Memory B cell (primary cell): ENCODE measurements around the gene PAPLN.
"Not testable (repeated sequence)": the region's sequence is repeated elsewhere in the genome, so short reads cannot be mapped to it uniquely, and the experiment has no call there.

Experiments used
- ATAC-seq: fragments of 150-1000 bp; cut with Tn5 transposase; 2 replicates; pipeline ENCODE4 v1.10.0; 2021; ENCODE audit warnings: low read depth, mild to moderate bottlenecking, moderate library complexity
- DNase-seq, 2 donors: peaks; one replicate each; pipeline ENCODE4 v3.0.0; 2022; ENCODE audit warnings: low spot score in 2 of 2
- H3K27ac Mint-ChIP-seq: one replicate; pipeline ENCODE4 v1.8.0; 2022; ENCODE audit warnings: mild to moderate bottlenecking, moderate library complexity, mixed read lengths
- H3K27me3 Mint-ChIP-seq: one replicate; pipeline ENCODE4 v1.8.0; 2022; ENCODE audit warnings: mixed read lengths
- H3K36me3 Mint-ChIP-seq: one replicate; pipeline ENCODE4 v1.8.0; 2022; ENCODE audit warnings: mild to moderate bottlenecking, mixed read lengths
- H3K4me1 Mint-ChIP-seq: one replicate; pipeline ENCODE4 v1.8.0; 2022; ENCODE audit warnings: mixed read lengths
- H3K4me3 Mint-ChIP-seq: one replicate; pipeline ENCODE4 v1.8.0; 2022; ENCODE audit warnings: mild to moderate bottlenecking, moderate library complexity, mixed read lengths
- H3K9me3 Mint-ChIP-seq: one replicate; pipeline ENCODE4 v1.8.0; 2022; ENCODE audit warnings: mixed read lengths

PAPLN gene

DNA sequence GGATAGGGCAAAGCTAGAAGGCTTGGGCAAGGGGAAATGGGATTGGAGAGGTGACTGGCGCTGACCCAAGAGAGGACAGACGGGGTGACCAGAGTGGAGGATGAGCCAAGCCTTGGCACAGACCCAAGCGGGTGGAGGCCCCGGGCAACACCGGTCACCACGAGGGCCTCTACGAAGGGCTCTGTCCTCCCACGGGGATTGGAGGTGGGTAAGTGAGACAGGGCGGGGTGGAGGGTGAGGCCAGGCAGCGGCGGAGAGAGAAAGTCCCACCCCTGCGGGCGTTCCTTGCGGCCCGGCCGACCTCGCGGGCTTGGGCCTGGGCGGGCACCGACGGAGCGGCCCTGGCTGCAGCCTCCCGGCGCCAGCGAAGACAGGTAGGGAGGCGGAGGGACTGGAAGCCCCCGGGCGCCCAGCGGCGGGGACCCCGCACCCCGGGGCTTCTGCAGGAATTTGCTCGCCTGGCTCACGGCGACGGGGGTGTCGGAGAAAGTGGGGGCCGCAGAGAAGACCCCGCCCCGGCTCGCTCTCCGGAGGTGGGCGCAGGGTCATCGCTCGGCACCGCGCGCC lies at the start of gene PAPLN:
TSS of gene PAPLN (plus strand) at position 288 of the 567 bp plus-strand sequence. CDS start 2,273 bp downstream, outside the sequence.
- H3K27ac Mint-ChIP-seq = no peak within 1 kb of the TSS
- ATAC-seq (peak; percentile 37), DNase-seq (peak; percentile 26 to 28)
- H3K27me3 Mint-ChIP-seq = peaks cover 35% of the 10 kb centered on the region
- H3K4me1 Mint-ChIP-seq = peaks cover 41% of the 10 kb centered on the region
- H3K36me3 Mint-ChIP-seq = no peaks in the 10 kb centered on the region
- peak within 1 kb of the TSS; percentile 78 for H3K4me3 Mint-ChIP-seq
- no peaks in the 10 kb centered on the region for H3K9me3 Mint-ChIP-seq

DNA sequence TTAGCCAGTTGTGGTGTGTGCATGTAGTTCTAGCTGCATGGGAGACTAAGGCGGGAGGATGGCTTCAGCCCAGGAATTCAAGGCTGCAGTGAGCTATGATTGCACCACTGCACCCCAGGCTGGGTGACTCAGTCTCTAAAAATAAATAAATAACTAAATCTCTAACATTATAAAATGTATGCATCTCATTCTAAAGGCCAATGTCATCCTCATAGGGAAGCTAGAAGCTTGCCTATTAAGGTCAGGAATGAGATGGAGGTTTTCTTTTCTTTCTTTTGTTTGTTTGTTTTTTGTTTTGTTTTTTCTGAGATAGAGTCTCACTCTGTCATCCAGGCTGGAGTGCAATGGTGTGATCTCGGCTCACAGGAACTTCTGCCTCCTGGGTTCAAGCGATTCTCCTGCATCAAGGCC lies 48.8 kb upstream of the PAPLN start:
- Mint-ChIP-seq H3K4me3 (no peak overlapping the region), H3K27me3 (no peaks in the 10 kb centered on the region), H3K36me3 (peaks cover 22% of the 10 kb centered on the region), H3K4me1 (no peaks in the 10 kb centered on the region), H3K9me3 (no peaks in the 10 kb centered on the region), H3K27ac (peak overlapping the region; percentile 50)
- ATAC-seq (no peak), DNase-seq (no peak)

DNA sequence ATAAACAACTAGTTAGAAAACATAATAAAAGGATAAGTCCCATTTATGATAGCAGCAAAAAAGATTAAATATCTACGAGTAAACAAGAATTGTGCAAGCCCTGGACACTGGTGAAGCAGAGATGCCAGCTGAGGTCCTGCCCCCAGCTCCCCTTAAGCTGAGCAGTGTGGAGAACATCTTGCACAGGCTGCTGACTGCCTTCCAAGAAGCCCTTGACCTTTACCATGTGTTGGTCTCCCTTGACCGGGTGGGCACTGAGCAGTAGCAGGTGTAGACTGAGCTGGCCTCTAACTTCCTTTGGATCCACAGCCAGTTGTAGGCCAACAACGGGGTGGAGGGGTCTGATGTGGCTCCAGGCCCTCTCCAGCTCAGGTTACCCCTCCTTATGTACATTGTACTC lies 47.7 kb upstream of the PAPLN start:
- H3K4me1 Mint-ChIP-seq = no peaks in the 10 kb centered on the region
- no peaks in the 10 kb centered on the region for H3K27me3 Mint-ChIP-seq
- ATAC-seq = no peak
- H3K27ac Mint-ChIP-seq = peak overlapping the region; percentile 14
- no peak overlapping the region for H3K4me3 Mint-ChIP-seq
- DNase-seq = no peak
- peaks cover 25% of the 10 kb centered on the region for H3K36me3 Mint-ChIP-seq
- H3K9me3 Mint-ChIP-seq = no peaks in the 10 kb centered on the region

- Mint-ChIP-seq H3K27me3 (no peaks in the 10 kb centered on the region), H3K27ac (no peak overlapping the region), H3K9me3 (no peaks in the 10 kb centered on the region), H3K36me3 (peaks cover 29% of the 10 kb centered on the region), H3K4me3 (no peak overlapping the region), H3K4me1 (no peaks in the 10 kb centered on the region)
- no peak for DNase-seq
- ATAC-seq = no peak
Observed at GRCh38 chr14:73191441-73191840, 45.9 kb upstream of the PAPLN start.

- not testable (repeated sequence) for ATAC-seq, H3K4me1 Mint-ChIP-seq, DNase-seq, H3K9me3 Mint-ChIP-seq, H3K4me3 Mint-ChIP-seq, H3K27me3 Mint-ChIP-seq, H3K27ac Mint-ChIP-seq
- peaks cover 36% of the 10 kb centered on the region for H3K36me3 Mint-ChIP-seq
Observed at GRCh38 chr14:73194306-73194705, 43.0 kb upstream of the PAPLN start.

DNA sequence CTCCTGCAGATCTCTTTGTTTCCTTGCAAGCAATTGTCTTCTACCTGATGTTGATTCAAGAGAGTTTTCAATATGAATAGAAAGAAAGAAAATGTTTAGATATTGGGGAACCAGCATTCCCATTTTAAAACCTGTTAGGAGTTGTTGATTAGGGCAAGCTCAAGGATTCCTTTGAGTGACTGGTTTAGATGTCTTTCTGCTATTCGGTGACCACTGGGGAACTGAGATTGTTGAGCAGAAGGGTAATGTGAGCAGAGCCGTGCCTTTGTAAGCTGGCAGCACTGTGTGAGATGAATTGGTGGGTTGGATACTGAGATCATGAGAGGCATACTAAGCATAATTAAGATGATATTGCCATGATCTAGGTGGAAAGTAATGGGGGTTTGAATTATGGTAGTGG lies 39.1 kb upstream of the PAPLN start:
- DNase-seq (no peak), ATAC-seq (no peak)
- Mint-ChIP-seq H3K27me3 (no peaks in the 10 kb centered on the region), H3K4me3 (no peak overlapping the region), H3K4me1 (no peaks in the 10 kb centered on the region), H3K36me3 (peaks cover 39% of the 10 kb centered on the region), H3K9me3 (no peaks in the 10 kb centered on the region), H3K27ac (no peak overlapping the region)

GRCh38 chr14:73203527-73203926 lies 33.8 kb upstream of the PAPLN start:
- H3K27ac Mint-ChIP-seq = no peak overlapping the region
- no peak for ATAC-seq
- H3K9me3 Mint-ChIP-seq = no peaks in the 10 kb centered on the region
- H3K4me3 Mint-ChIP-seq = no peak overlapping the region
- no peak for DNase-seq
- no peaks in the 10 kb centered on the region for H3K27me3 Mint-ChIP-seq
- H3K4me1 Mint-ChIP-seq = no peaks in the 10 kb centered on the region
- H3K36me3 Mint-ChIP-seq = peaks cover 52% of the 10 kb centered on the region

- no peaks in the 10 kb centered on the region for H3K4me1 Mint-ChIP-seq
Observed at GRCh38 chr14:73207615-73208014, 29.7 kb upstream of the PAPLN start.

GRCh38 chr14:73208390-73208789 lies 28.9 kb upstream of the PAPLN start:
- Mint-ChIP-seq H3K9me3 (no peaks in the 10 kb centered on the region), H3K4me1 (no peaks in the 10 kb centered on the region), H3K27me3 (no peaks in the 10 kb centered on the region), H3K36me3 (peaks cover 48% of the 10 kb centered on the region), H3K27ac (no peak overlapping the region), H3K4me3 (no peak overlapping the region)
- DNase-seq (no peak), ATAC-seq (no peak)

More at GRCh38 chr14:73207615-73208014, 29.7 kb upstream of the PAPLN start:
- H3K27ac Mint-ChIP-seq = no peak overlapping the region
- H3K4me3 Mint-ChIP-seq = no peak overlapping the region
- peaks cover 47% of the 10 kb centered on the region for H3K36me3 Mint-ChIP-seq
- H3K9me3 Mint-ChIP-seq = no peaks in the 10 kb centered on the region
- DNase-seq (no peak), ATAC-seq (no peak)
- H3K27me3 Mint-ChIP-seq = no peaks in the 10 kb centered on the region

DNA sequence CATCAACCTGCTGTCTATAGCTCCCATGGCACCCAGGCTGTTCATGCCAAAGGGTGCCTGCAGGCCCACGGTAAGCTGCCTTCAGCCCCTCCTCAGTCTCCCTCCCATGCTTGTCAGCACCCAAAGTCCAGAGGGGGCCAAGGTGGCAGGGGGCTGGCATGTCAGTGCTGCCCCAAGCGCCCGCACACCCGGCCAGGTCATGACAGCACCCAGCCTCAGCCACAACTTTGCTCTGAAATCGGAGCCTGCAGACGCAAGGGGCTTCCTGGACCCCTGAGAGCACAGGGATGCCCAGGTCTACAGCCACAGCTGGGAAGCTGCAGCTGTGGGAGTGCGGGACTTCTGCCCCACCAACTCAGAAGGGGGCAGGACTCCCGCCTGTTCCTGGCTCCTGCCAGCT lies 28.5 kb upstream of the PAPLN start:
- Mint-ChIP-seq H3K4me1 (no peaks in the 10 kb centered on the region), H3K9me3 (no peaks in the 10 kb centered on the region), H3K27ac (no peak overlapping the region), H3K27me3 (no peaks in the 10 kb centered on the region), H3K4me3 (no peak overlapping the region), H3K36me3 (peaks cover 47% of the 10 kb centered on the region)
- no peak for ATAC-seq
- no peak for DNase-seq

- H3K4me1 Mint-ChIP-seq = no peaks in the 10 kb centered on the region
- H3K27me3 Mint-ChIP-seq = no peaks in the 10 kb centered on the region
- no peak overlapping the region for H3K4me3 Mint-ChIP-seq
- DNase-seq = no peak
- H3K27ac Mint-ChIP-seq = peak overlapping the region; percentile 45
- H3K9me3 Mint-ChIP-seq = no peaks in the 10 kb centered on the region
- H3K36me3 Mint-ChIP-seq = peaks cover 45% of the 10 kb centered on the region
- ATAC-seq = no peak
Observed at GRCh38 chr14:73209953-73210352, 27.4 kb upstream of the PAPLN start.

- Mint-ChIP-seq H3K4me1 (no peaks in the 10 kb centered on the region), H3K36me3 (peaks cover 34% of the 10 kb centered on the region), H3K4me3 (no peak overlapping the region), H3K9me3 (no peaks in the 10 kb centered on the region), H3K27ac (peak overlapping the region; percentile 35), H3K27me3 (no peaks in the 10 kb centered on the region)
- DNase-seq (no peak), ATAC-seq (no peak)
Observed at GRCh38 chr14:73211251-73212040, 25.9 kb upstream of the PAPLN start.

- no peaks in the 10 kb centered on the region for H3K27me3 Mint-ChIP-seq
- ATAC-seq (no peak), DNase-seq (no peak)
- H3K36me3 Mint-ChIP-seq = peaks cover 32% of the 10 kb centered on the region
- H3K27ac Mint-ChIP-seq = no peak overlapping the region
- H3K4me1 Mint-ChIP-seq = no peaks in the 10 kb centered on the region
- no peaks in the 10 kb centered on the region for H3K9me3 Mint-ChIP-seq
- no peak overlapping the region for H3K4me3 Mint-ChIP-seq
Observed at GRCh38 chr14:73216030-73216429, 21.3 kb upstream of the PAPLN start.

- no peak for DNase-seq
- ATAC-seq = no peak
- Mint-ChIP-seq H3K27me3 (no peaks in the 10 kb centered on the region), H3K4me3 (no peak overlapping the region), H3K9me3 (no peaks in the 10 kb centered on the region), H3K27ac (no peak overlapping the region), H3K36me3 (peaks cover 33% of the 10 kb centered on the region), H3K4me1 (peaks cover 3% of the 10 kb centered on the region)
Observed at GRCh38 chr14:73217411-73217810, 19.9 kb upstream of the PAPLN start.

DNA sequence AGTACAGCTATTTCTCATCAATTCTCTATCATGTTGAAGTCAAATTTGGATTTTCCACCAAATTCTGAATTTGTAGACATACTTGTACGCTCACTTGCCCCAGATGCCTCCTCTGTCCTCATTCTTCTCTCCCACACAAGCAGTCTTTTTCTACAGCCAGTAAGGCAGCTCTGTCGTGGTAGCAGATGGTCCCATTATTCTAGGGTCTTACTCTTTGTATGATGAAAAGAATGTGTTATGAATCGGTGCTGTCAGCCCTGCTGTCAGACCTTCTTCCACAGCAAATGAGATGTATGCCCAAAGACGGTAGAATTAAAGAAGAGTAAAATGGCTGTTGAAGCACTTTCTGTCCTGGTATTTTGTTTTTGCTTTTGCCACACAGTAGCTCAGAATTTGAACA lies 17.2 kb upstream of the PAPLN start:
- Mint-ChIP-seq H3K36me3 (peaks cover 36% of the 10 kb centered on the region), H3K4me3 (no peak overlapping the region), H3K9me3 (no peaks in the 10 kb centered on the region), H3K4me1 (peaks cover 10% of the 10 kb centered on the region), H3K27me3 (no peaks in the 10 kb centered on the region), H3K27ac (peak overlapping the region; percentile 28)
- DNase-seq (no peak), ATAC-seq (no peak)
